HG02885 (cell line): Measurements from ENCODE around the gene STON1.
"Not testable (repeated sequence)": the region's sequence is repeated elsewhere in the genome, so short reads cannot be mapped to it uniquely, and the experiment has no call there.

Source experiments
- ATAC-seq: cut with Tn5 transposase; IDR thresholded peaks from one replicate; pipeline ENCODE4 v1.9.1; 2021; ENCODE audit warnings: mild to moderate bottlenecking; ENCODE audit not compliant: unreplicated experiment, poor library complexity

The STON1 gene

GRCh38 chr2:48527226-48527885 lies 2.6 kb upstream of the STON1 start:
- ATAC-seq = no peak

GRCh38 chr2:48528431-48528830 lies 1.5 kb upstream of the STON1 start:
- ATAC-seq = no peak

- ATAC-seq = no peak
Measured at GRCh38 chr2:48529194-48529593, 760 bp upstream of the STON1 start.

- ATAC-seq = no peak
Measured at GRCh38 chr2:48529676-48530032, 300 bp upstream of the STON1 start.

GRCh38 chr2:48531141-48531648 lies 1.2 kb downstream of the STON1 start:
- no peak for ATAC-seq

- ATAC-seq = no peak
Measured at GRCh38 chr2:48532174-48532573, 2.2 kb downstream of the STON1 start.

- ATAC-seq = no peak
Measured at GRCh38 chr2:48532824-48533223, 2.9 kb downstream of the STON1 start.

GRCh38 chr2:48534781-48535180 lies 4.8 kb downstream of the STON1 start:
- no peak for ATAC-seq

GRCh38 chr2:48540237-48540935 lies 10.4 kb downstream of the STON1 start:
- no peak for ATAC-seq

GRCh38 chr2:48541666-48542389 lies 11.9 kb downstream of the STON1 start:
- no peak for ATAC-seq

GRCh38 chr2:48543895-48544294 lies 13.9 kb downstream of the STON1 start:
- no peak for ATAC-seq

- no peak for ATAC-seq
Measured at GRCh38 chr2:48545244-48545643, 15.3 kb downstream of the STON1 start.

GRCh38 chr2:48548840-48549239 lies 18.9 kb downstream of the STON1 start:
- no peak for ATAC-seq

GRCh38 chr2:48549972-48550371 lies 20.0 kb downstream of the STON1 start:
- no peak for ATAC-seq

- no peak for ATAC-seq
Measured at GRCh38 chr2:48551548-48551947, 21.6 kb downstream of the STON1 start.

- ATAC-seq = not testable (repeated sequence)
Measured at GRCh38 chr2:48555071-48555470, 25.1 kb downstream of the STON1 start.

- ATAC-seq = no peak
Measured at GRCh38 chr2:48558456-48558855, 28.5 kb downstream of the STON1 start.

GRCh38 chr2:48560546-48561209 lies 30.7 kb downstream of the STON1 start:
- no peak for ATAC-seq

GRCh38 chr2:48562281-48562680 lies 32.3 kb downstream of the STON1 start:
- no peak for ATAC-seq

GRCh38 chr2:48566592-48567310 lies 36.8 kb downstream of the STON1 start:
- no peak for ATAC-seq
